GM23338 (cell line): ENCODE measurements around the gene SIGLEC6. TPM values are rescaled to one million over a fixed set of nuclear protein-coding genes. Genes with fewer than 3 reads are reported as not detected.

Experiments used
- ATAC-seq: fragments of 200-7000 bp; cut with Tn5 transposase; 3 replicates; pipeline ENCODE4 v1.9.1; 2020
- DNase-seq: peaks from one replicate; pipeline ENCODE4 v3.0.0-alpha.2; 2015; ENCODE audit warnings: low spot score
- H2AFZ ChIP-seq: fragments of 200-600 bp; sonication (generic); 2 replicates; pipeline ENCODE4 v1.8.0; 2016; ENCODE audit warnings: antibody characterized with exemption, mild to moderate bottlenecking, moderate library complexity
- H3F3A ChIP-seq: fragments of 200-600 bp; sonication (generic); replicated peaks from 2 replicates; pipeline ENCODE4 v1.8.0; 2017; ENCODE audit warnings: antibody characterized with exemption, mixed run types, low read depth
- H3K27ac ChIP-seq: fragments of 200-600 bp; sonication (generic); 2 replicates; pipeline ENCODE4 v1.6.1; 2016; ENCODE audit warnings: low read depth
- H3K27me3 ChIP-seq: fragments of 200-600 bp; sonication (generic); 2 replicates; pipeline ENCODE4 v1.8.0; 2016; ENCODE audit warnings: mild to moderate bottlenecking, mixed run types, moderate library complexity; ENCODE audit not compliant: insufficient read depth
- H3K36me3 ChIP-seq: fragments of 200-600 bp; sonication (generic); 2 replicates; pipeline ENCODE4 v1.8.0; 2016; ENCODE audit warnings: mild to moderate bottlenecking; ENCODE audit not compliant: insufficient read depth
- H3K4me1 ChIP-seq: fragments of 200-600 bp; sonication (generic); 2 replicates; pipeline ENCODE4 v1.8.0; 2016; ENCODE audit warnings: mild to moderate bottlenecking, moderate library complexity; ENCODE audit not compliant: insufficient read depth
- H3K4me2 ChIP-seq: fragments of 200-600 bp; sonication (generic); 2 replicates; pipeline ENCODE4 v1.7.1; 2017; ENCODE audit warnings: mixed run types
- H3K4me3 ChIP-seq: fragments of 200-600 bp; sonication (generic); 2 replicates; pipeline ENCODE4 v1.6.1; 2016; ENCODE audit warnings: mixed run types
- H3K79me2 ChIP-seq: fragments of 200-600 bp; sonication (generic); replicated peaks from 2 replicates; pipeline ENCODE4 v1.8.0; 2017; ENCODE audit warnings: mild to moderate bottlenecking; ENCODE audit not compliant: insufficient read depth
- H3K9me2 ChIP-seq: fragments of 200-600 bp; sonication (generic); 2 replicates; pipeline ENCODE4 v1.8.0; 2017; ENCODE audit not compliant: insufficient read depth
- H4K20me1 ChIP-seq: fragments of 200-600 bp; sonication (generic); replicated peaks from 2 replicates; pipeline ENCODE4 v1.8.0; 2017; ENCODE audit warnings: mild to moderate bottlenecking; ENCODE audit not compliant: insufficient read depth
- H3K27ac Mint-ChIP-seq: 2 replicates; pipeline ENCODE4 v1.8.0; 2020; ENCODE audit warnings: inconsistent platforms, mild to moderate bottlenecking, moderate library complexity, mixed read lengths
- H3K27me3 Mint-ChIP-seq: 3 replicates; pipeline ENCODE4 v1.8.0; 2022; ENCODE audit warnings: low read depth, mild to moderate bottlenecking, moderate library complexity, mixed read lengths, inconsistent platforms; ENCODE audit not compliant: insufficient read depth, poor library complexity
- H3K36me3 Mint-ChIP-seq: 3 replicates; pipeline ENCODE4 v1.8.0; 2021; ENCODE audit warnings: low read depth, mild to moderate bottlenecking, inconsistent platforms, moderate library complexity, mixed read lengths
- H3K4me1 Mint-ChIP-seq: 3 replicates; pipeline ENCODE4 v1.8.0; 2020; ENCODE audit warnings: mild to moderate bottlenecking, inconsistent platforms, mixed read lengths
- H3K4me3 Mint-ChIP-seq: 3 replicates; pipeline ENCODE4 v1.8.0; 2021; ENCODE audit warnings: moderate library complexity, mild to moderate bottlenecking, inconsistent platforms, mixed read lengths
- H3K9me3 Mint-ChIP-seq: 3 replicates; pipeline ENCODE4 v1.8.0; 2020; ENCODE audit warnings: moderate library complexity, mild to moderate bottlenecking, inconsistent platforms, mixed read lengths
- EZH2 ChIP-seq: fragments of 200-600 bp; sonication (generic); IDR thresholded peaks from one replicate; pipeline ENCODE4 v1.8.0; 2017; ENCODE audit warnings: antibody characterized with exemption, mild to moderate bottlenecking, low read depth; ENCODE audit not compliant: unreplicated experiment
- JUNB ChIP-seq: IDR thresholded peaks from one replicate; pipeline ENCODE4 v1.6.1; 2016; ENCODE audit warnings: antibody characterized with exemption; ENCODE audit not compliant: unreplicated experiment
- NANOG ChIP-seq: IDR thresholded peaks from 2 replicates; pipeline ENCODE4 v1.6.1; 2016; ENCODE audit warnings: antibody characterized with exemption, borderline replicate concordance
- POLR2AphosphoS5 ChIP-seq: IDR thresholded peaks from 2 replicates; pipeline ENCODE4 v1.6.1; 2016; ENCODE audit warnings: antibody characterized with exemption, low read depth
- STAT1 ChIP-seq: IDR thresholded peaks from one replicate; pipeline ENCODE4 v1.6.1; 2016; ENCODE audit warnings: antibody characterized with exemption; ENCODE audit not compliant: unreplicated experiment
- ZNF114 ChIP-seq: fragments of 250-450 bp; sonication (Bioruptor Pico); IDR thresholded peaks from 2 replicates; pipeline ENCODE4 v1.5.0; 2020; ENCODE audit warnings: mild to moderate bottlenecking, moderate library complexity
- ZNF331 ChIP-seq: fragments of 250-450 bp; sonication (Bioruptor Pico); IDR thresholded peaks from 2 replicates; pipeline ENCODE4 v1.5.0; 2020; ENCODE audit warnings: low read depth, mild to moderate bottlenecking, moderate library complexity
- polyA plus RNA-seq: library from polyadenylated mRNA; unstranded; fragments of >200 nt; fragmentation: Nextera tagmentation; extraction: Ambion mirVana; gene quantifications from 2 replicates; pipeline ENCODE4 v1.2.1, GENCODE V29; 2016
- total RNA-seq: library from RNA; depleted of rRNA; stranded (reverse); fragments of >200 nt; shearing (Covaris generic); gene quantifications from 2 replicates; pipeline ENCODE4 v1.2.3, GENCODE V29; 2014
- TF ChIP-seq, protein P1 (sequence below): IDR thresholded peaks from 2 replicates; pipeline ENCODE4 v1.6.1; 2016; ENCODE audit warnings: antibody characterized with exemption
- TF ChIP-seq, protein P2 (sequence below), 2 experiments: fragments of 200-600 bp in 1 of 2; sonication (generic) in 1 of 2; conservative IDR thresholded peaks; 2 replicates each; pipeline versions ENCODE4 v1.5.1 to v1.6.1; 2016 to 2017; ENCODE audit warnings: antibody characterized with exemption in 2 of 2, low read depth in 2 of 2, mild to moderate bottlenecking in 2 of 2, moderate library complexity in 1 of 2
- TF ChIP-seq, protein P3 (sequence below): IDR thresholded peaks from one replicate; pipeline ENCODE4 v1.6.1; 2018; ENCODE audit warnings: antibody characterized with exemption; ENCODE audit not compliant: unreplicated experiment

SIGLEC6 gene
- total and polyA plus RNA-seq, 2 experiments from 2014 or later = 0.76 TPM; not detected in 1

DNA sequence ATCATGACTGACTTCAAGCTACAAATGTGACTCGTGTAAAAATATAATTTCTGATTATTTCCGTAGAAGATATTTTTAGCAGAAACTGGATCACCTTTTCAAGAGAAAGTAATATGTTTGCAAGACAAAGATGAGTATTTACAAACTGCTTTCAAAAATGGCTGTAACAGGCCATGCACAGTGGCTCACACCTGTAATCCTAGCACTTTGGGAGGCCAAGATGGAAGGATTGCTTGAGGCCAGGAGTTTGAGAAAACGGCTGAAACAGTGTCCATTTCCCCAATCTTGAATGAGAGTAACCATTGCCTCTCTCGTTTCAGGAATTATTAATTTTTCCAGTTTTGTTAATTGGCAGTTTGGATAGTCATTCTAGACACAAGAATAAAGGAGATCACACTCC lies 36.1 kb upstream of the SIGLEC6 start:
- no peak overlapping the region for H3K4me2 ChIP-seq
- H2AFZ ChIP-seq = no peak overlapping the region
- DNase-seq (no peak), ATAC-seq (no peak)
- no peaks in the 10 kb centered on the region for H4K20me1 ChIP-seq
- H3K4me3 Mint-ChIP-seq = no peak overlapping the region
- peaks cover 5% of the 10 kb centered on the region for H3K27me3 Mint-ChIP-seq
- no peaks in the 10 kb centered on the region for H3K36me3 Mint-ChIP-seq
- peaks cover 8% of the 10 kb centered on the region; the same call in 1 of the 2 replicates for H3K27me3 ChIP-seq
- H3K79me2 ChIP-seq = peaks cover 12% of the 10 kb centered on the region
- TF ChIP-seq ZNF114 (CRISPR knock-in tag) (no peak), NANOG (no peak), ZNF331 (CRISPR knock-in tag) (no peak), POLR2AphosphoS5 (no peak)
- TF ChIP-seq, protein P1, sequence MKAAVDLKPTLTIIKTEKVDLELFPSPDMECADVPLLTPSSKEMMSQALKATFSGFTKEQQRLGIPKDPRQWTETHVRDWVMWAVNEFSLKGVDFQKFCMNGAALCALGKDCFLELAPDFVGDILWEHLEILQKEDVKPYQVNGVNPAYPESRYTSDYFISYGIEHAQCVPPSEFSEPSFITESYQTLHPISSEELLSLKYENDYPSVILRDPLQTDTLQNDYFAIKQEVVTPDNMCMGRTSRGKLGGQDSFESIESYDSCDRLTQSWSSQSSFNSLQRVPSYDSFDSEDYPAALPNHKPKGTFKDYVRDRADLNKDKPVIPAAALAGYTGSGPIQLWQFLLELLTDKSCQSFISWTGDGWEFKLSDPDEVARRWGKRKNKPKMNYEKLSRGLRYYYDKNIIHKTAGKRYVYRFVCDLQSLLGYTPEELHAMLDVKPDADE = no peak
- no peaks in the 10 kb centered on the region for H3K36me3 ChIP-seq
- peaks cover 10% of the 10 kb centered on the region; the same call in 2 of the 3 replicates for H3K4me1 Mint-ChIP-seq
- peaks cover 27% of the 10 kb centered on the region; the same call in 2 of the 3 replicates for H3K9me3 Mint-ChIP-seq
- H3K4me3 ChIP-seq = no peak overlapping the region
- no peak overlapping the region for H3K27ac ChIP-seq
- no peak overlapping the region for H3K27ac Mint-ChIP-seq
- no peaks in the 10 kb centered on the region for H3K9me2 ChIP-seq
- H3K4me1 ChIP-seq = no peaks in the 10 kb centered on the region
- no peaks in the 10 kb centered on the region for H3F3A ChIP-seq

DNA sequence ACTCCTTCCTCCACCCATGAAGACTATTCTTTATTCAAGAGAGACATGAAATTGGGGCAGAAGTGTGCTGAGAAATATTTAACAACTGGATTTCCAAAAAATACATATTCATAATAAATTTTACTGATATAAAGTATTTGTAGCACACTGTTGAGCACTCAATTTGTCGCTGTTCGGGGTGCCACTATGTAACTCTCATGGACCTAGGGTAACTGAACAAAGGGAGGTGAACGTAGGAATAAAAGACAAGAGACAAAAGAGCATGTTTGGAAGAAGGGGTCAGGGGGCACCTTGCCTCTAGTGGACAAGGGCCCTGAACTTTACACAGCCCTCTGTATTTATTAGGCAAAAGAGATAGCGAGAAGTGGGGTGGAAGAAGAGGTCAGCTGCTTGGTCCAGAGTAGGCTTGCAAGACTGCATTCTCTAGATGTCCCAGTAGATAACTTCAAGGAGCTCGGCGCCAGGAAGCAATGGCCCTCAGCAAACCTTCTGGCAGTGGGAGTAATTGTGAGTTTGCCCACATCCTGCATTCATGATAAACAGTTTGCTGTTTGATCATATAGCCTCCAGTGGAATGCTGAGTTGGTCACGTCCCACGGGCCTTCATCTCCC lies 35.1 kb upstream of the SIGLEC6 start:
- H4K20me1 ChIP-seq = no peaks in the 10 kb centered on the region
- Mint-ChIP-seq H3K9me3 (peaks cover 34% of the 10 kb centered on the region), H3K4me3 (no peak overlapping the region), H3K27me3 (peaks cover 5% of the 10 kb centered on the region), H3K4me1 (peaks cover 1% of the 10 kb centered on the region; the same call in 2 of the 3 replicates), H3K36me3 (no peaks in the 10 kb centered on the region), H3K27ac (no peak overlapping the region)
- no peak overlapping the region for H2AFZ ChIP-seq
- no peak overlapping the region for H3K27ac ChIP-seq
- H3K4me2 ChIP-seq = no peak overlapping the region
- H3K4me1 ChIP-seq = no peaks in the 10 kb centered on the region
- H3K9me2 ChIP-seq = no peaks in the 10 kb centered on the region
- DNase-seq (no peak), ATAC-seq (no peak)
- H3F3A ChIP-seq = no peaks in the 10 kb centered on the region
- H3K79me2 ChIP-seq = peaks cover 2% of the 10 kb centered on the region
- H3K4me3 ChIP-seq = no peak overlapping the region
- H3K27me3 ChIP-seq = peaks cover 8% of the 10 kb centered on the region; the same call in 1 of the 2 replicates
- no peaks in the 10 kb centered on the region for H3K36me3 ChIP-seq
- TF ChIP-seq EZH2 (no peak), JUNB (no peak), STAT1 (no peak), ZNF331 (CRISPR knock-in tag) (no peak)
- TF ChIP-seq, protein P2, sequence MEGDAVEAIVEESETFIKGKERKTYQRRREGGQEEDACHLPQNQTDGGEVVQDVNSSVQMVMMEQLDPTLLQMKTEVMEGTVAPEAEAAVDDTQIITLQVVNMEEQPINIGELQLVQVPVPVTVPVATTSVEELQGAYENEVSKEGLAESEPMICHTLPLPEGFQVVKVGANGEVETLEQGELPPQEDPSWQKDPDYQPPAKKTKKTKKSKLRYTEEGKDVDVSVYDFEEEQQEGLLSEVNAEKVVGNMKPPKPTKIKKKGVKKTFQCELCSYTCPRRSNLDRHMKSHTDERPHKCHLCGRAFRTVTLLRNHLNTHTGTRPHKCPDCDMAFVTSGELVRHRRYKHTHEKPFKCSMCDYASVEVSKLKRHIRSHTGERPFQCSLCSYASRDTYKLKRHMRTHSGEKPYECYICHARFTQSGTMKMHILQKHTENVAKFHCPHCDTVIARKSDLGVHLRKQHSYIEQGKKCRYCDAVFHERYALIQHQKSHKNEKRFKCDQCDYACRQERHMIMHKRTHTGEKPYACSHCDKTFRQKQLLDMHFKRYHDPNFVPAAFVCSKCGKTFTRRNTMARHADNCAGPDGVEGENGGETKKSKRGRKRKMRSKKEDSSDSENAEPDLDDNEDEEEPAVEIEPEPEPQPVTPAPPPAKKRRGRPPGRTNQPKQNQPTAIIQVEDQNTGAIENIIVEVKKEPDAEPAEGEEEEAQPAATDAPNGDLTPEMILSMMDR (conservative IDR thresholded peaks at IDR 0.05; ENCODE audit: low read depth in 2 of 2) = no peak
- TF ChIP-seq, protein P3, sequence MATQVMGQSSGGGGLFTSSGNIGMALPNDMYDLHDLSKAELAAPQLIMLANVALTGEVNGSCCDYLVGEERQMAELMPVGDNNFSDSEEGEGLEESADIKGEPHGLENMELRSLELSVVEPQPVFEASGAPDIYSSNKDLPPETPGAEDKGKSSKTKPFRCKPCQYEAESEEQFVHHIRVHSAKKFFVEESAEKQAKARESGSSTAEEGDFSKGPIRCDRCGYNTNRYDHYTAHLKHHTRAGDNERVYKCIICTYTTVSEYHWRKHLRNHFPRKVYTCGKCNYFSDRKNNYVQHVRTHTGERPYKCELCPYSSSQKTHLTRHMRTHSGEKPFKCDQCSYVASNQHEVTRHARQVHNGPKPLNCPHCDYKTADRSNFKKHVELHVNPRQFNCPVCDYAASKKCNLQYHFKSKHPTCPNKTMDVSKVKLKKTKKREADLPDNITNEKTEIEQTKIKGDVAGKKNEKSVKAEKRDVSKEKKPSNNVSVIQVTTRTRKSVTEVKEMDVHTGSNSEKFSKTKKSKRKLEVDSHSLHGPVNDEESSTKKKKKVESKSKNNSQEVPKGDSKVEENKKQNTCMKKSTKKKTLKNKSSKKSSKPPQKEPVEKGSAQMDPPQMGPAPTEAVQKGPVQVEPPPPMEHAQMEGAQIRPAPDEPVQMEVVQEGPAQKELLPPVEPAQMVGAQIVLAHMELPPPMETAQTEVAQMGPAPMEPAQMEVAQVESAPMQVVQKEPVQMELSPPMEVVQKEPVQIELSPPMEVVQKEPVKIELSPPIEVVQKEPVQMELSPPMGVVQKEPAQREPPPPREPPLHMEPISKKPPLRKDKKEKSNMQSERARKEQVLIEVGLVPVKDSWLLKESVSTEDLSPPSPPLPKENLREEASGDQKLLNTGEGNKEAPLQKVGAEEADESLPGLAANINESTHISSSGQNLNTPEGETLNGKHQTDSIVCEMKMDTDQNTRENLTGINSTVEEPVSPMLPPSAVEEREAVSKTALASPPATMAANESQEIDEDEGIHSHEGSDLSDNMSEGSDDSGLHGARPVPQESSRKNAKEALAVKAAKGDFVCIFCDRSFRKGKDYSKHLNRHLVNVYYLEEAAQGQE = no peak
- TF ChIP-seq, protein P1 = no peak
